Bronchial epithelial cell (primary cell): ENCODE results near the gene PPP1R12C. TPM values are rescaled to one million over a fixed set of nuclear protein-coding genes. Genes with fewer than 3 reads are reported as not detected.
A peak's percentile ranks its signal among the peaks of the same experiment; 100 is the strongest.

ENCODE experiments used
- DNase-seq: peaks from one replicate; pipeline ENCODE4 v3.0.0-alpha.2; 2010; ENCODE audit warnings: low read depth
- FAIRE-seq: peaks from 2 replicates; lab custom pipeline; 2011; peaks lifted over from hg19 to GRCh38; lab: Jason Lieb, UNC
- H3K27me3 ChIP-seq: 2 replicates; pipeline ENCODE4 v1.5.1; 2011; ENCODE audit warnings: low read length; ENCODE audit not compliant: control insufficient read depth, insufficient read depth
- H3K36me3 ChIP-seq: 2 replicates; pipeline ENCODE4 v1.5.1; 2011; ENCODE audit warnings: low read length; ENCODE audit not compliant: control insufficient read depth, insufficient read depth
- H3K4me3 ChIP-seq: 2 replicates; pipeline ENCODE4 v1.5.1; 2011; ENCODE audit warnings: mild to moderate bottlenecking, low read depth, low read length, control low read depth
- CTCF ChIP-seq: IDR thresholded peaks from 2 replicates; pipeline ENCODE4 v1.5.1; 2011; ENCODE audit warnings: mild to moderate bottlenecking, moderate library complexity, low read length, control low read depth, inconsistent platforms; ENCODE audit not compliant: insufficient read depth, severe bottlenecking
- total RNA-seq: library from RNA; depleted of rRNA; stranded (reverse); fragments of >200 nt; gene quantifications from 2 replicates; pipeline ENCODE4 v1.2.1, GENCODE V29; 2014

The PPP1R12C gene
- total RNA-seq, 1 donor from 2014 or later = 22.9 TPM

GRCh38 chr19:55044286-55044685 lies 73.2 kb downstream of the PPP1R12C start:
- no peak for FAIRE-seq
- peaks cover 27% of the 10 kb centered on the region for H3K36me3 ChIP-seq

GRCh38 chr19:55042688-55043087 lies 74.7 kb downstream of the PPP1R12C start:
- FAIRE-seq (no peak), DNase-seq (no peak)
- H3K36me3 ChIP-seq = peaks cover 19% of the 10 kb centered on the region
- no peak for TF ChIP-seq CTCF
- no peak overlapping the region for H3K4me3 ChIP-seq
- no peaks in the 10 kb centered on the region for H3K27me3 ChIP-seq

More at GRCh38 chr19:55044286-55044685, 73.2 kb downstream of the PPP1R12C start:
- DNase-seq = no peak
- TF ChIP-seq CTCF = no peak
- Histone ChIP-seq H3K27me3 (no peaks in the 10 kb centered on the region), H3K4me3 (no peak overlapping the region)

GRCh38 chr19:55042344-55042678 lies 75.1 kb downstream of the PPP1R12C start:
- Histone ChIP-seq H3K36me3 (peaks cover 15% of the 10 kb centered on the region), H3K27me3 (no peaks in the 10 kb centered on the region), H3K4me3 (no peak overlapping the region)
- no peak for TF ChIP-seq CTCF
- DNase-seq (no peak), FAIRE-seq (peak; percentile 23)

GRCh38 chr19:55041627-55042343 lies 75.7 kb downstream of the PPP1R12C start:
- Histone ChIP-seq H3K4me3 (no peak overlapping the region), H3K36me3 (peaks cover 11% of the 10 kb centered on the region), H3K27me3 (no peaks in the 10 kb centered on the region)
- no peak for TF ChIP-seq CTCF
- FAIRE-seq = no peak
- DNase-seq = no peak

GRCh38 chr19:55041244-55041626 lies 76.2 kb downstream of the PPP1R12C start:
- DNase-seq (no peak), FAIRE-seq (no peak)
- H3K4me3 ChIP-seq = no peak overlapping the region
- H3K27me3 ChIP-seq = no peaks in the 10 kb centered on the region
- TF ChIP-seq CTCF = no peak
- H3K36me3 ChIP-seq = peaks cover 9% of the 10 kb centered on the region

Other genes starting within 250 kb of the PPP1R12C start
- gene FCAR, start 243.4 kb downstream of the PPP1R12C start, total RNA-seq = not detected in 2 replicates
- gene NCR1, start 211.5 kb downstream of the PPP1R12C start, total RNA-seq = not detected in 2 replicates
- gene NLRP7, start 170.1 kb downstream of the PPP1R12C start, total RNA-seq = 0.13 TPM in 1 of 2 replicates, not detected in the other
- 9.0 and 36.7 TPM in 2 replicates for gene NLRP2, start 151.3 kb downstream of the PPP1R12C start, total RNA-seq
- gene GP6, start 79.4 kb downstream of the PPP1R12C start, total RNA-seq = not detected in 2 replicates
- gene RDH13, start 54.5 kb downstream of the PPP1R12C start, total RNA-seq = 23.7 and 37.0 TPM in 2 replicates
- gene EPS8L1, start 41.8 kb downstream of the PPP1R12C start, total RNA-seq = 117 and 308 TPM in 2 replicates
- 65.0 and 151 TPM in 2 replicates for gene TNNT1, start 31.6 kb upstream of the PPP1R12C start, total RNA-seq
- 0.53 and 1.0 TPM in 2 replicates for gene TNNI3, start 40.1 kb upstream of the PPP1R12C start, total RNA-seq
- gene DNAAF3, start 49.0 kb upstream of the PPP1R12C start, total RNA-seq = 0.53 and 0.77 TPM in 2 replicates
- 0.13 and 0.26 TPM in 2 replicates for gene SYT5, start 62.7 kb upstream of the PPP1R12C start, total RNA-seq
- 3.9 and 7.4 TPM in 2 replicates for gene PTPRH, start 91.9 kb upstream of the PPP1R12C start, total RNA-seq
- 0.53 and 1.4 TPM in 2 replicates for gene TMEM86B, start 111.1 kb upstream of the PPP1R12C start, total RNA-seq
- 15.5 and 27.1 TPM in 2 replicates for gene PPP6R1, start 141.4 kb upstream of the PPP1R12C start, total RNA-seq
- gene HSPBP1, start 162.5 kb upstream of the PPP1R12C start, total RNA-seq = 37.1 and 41.6 TPM in 2 replicates
- 0.51 and 0.53 TPM in 2 replicates for gene BRSK1, start 166.4 kb upstream of the PPP1R12C start, total RNA-seq
- gene TMEM150B, start 207.7 kb upstream of the PPP1R12C start, total RNA-seq = not detected in 2 replicates
- 5.3 and 9.0 TPM in 2 replicates for gene KMT5C, start 222.2 kb upstream of the PPP1R12C start, total RNA-seq
- gene COX6B2, start 237.1 kb upstream of the PPP1R12C start, total RNA-seq = 0.26 and 0.64 TPM in 2 replicates
- not detected in 2 replicates for gene GARIN5B, start 245.6 kb upstream of the PPP1R12C start, total RNA-seq